Adipocyte (in vitro differentiated cells): ENCODE measurements around the gene NCAM1.

Experiments used
- DNase-seq: peaks from one replicate; pipeline ENCODE4 v3.0.0-alpha.2; 2015; ENCODE audit warnings: low read depth
- H3K27me3 ChIP-seq: replicated peaks from 2 replicates; pipeline ENCODE4 v1.7.0; 2013; ENCODE audit warnings: mild to moderate bottlenecking, low read length, moderate library complexity; ENCODE audit not compliant: control insufficient read depth, insufficient read depth
- H3K36me3 ChIP-seq: 2 replicates; pipeline ENCODE4 v1.7.0; 2013; ENCODE audit warnings: low read length, mild to moderate bottlenecking, moderate library complexity; ENCODE audit not compliant: control insufficient read depth, insufficient read depth, severe bottlenecking
- H3K4me1 ChIP-seq: 2 replicates; pipeline ENCODE4 v1.7.0; 2013; ENCODE audit warnings: mild to moderate bottlenecking, low read length, moderate library complexity; ENCODE audit not compliant: control insufficient read depth, insufficient read depth
- H3K4me3 ChIP-seq: 2 replicates; pipeline ENCODE4 v1.7.0; 2013; ENCODE audit warnings: mild to moderate bottlenecking, low read length, moderate library complexity
- H3K9ac ChIP-seq: 2 replicates; pipeline ENCODE4 v1.7.0; 2013; ENCODE audit warnings: mild to moderate bottlenecking, low read length, moderate library complexity
- H3K9me3 ChIP-seq: 2 replicates; pipeline ENCODE4 v1.7.0; 2013; ENCODE audit warnings: mild to moderate bottlenecking, low read length, moderate library complexity; ENCODE audit not compliant: control insufficient read depth

Gene NCAM1

GRCh38 chr11:113091481-113091780 is 130.2 kb downstream of the NCAM1 start:
- Histone ChIP-seq H3K4me3 (no peak overlapping the region), H3K36me3 (no peaks in the 10 kb centered on the region), H3K27me3 (no peaks in the 10 kb centered on the region), H3K9me3 (no peaks in the 10 kb centered on the region), H3K9ac (no peak overlapping the region), H3K4me1 (peaks cover 8% of the 10 kb centered on the region)
- no peak for DNase-seq

GRCh38 chr11:113096648-113097047 is 135.4 kb downstream of the NCAM1 start:
- H3K9me3 ChIP-seq: no peaks in the 10 kb centered on the region
- peaks cover 3% of the 10 kb centered on the region for H3K4me1 ChIP-seq
- DNase-seq: no peak
- H3K27me3 ChIP-seq: peaks cover 3% of the 10 kb centered on the region
- H3K9ac ChIP-seq: no peak overlapping the region
- H3K4me3 ChIP-seq: no peak overlapping the region
- no peaks in the 10 kb centered on the region for H3K36me3 ChIP-seq

GRCh38 chr11:113103932-113104690 is 142.9 kb downstream of the NCAM1 start:
- no peak overlapping the region for H3K9ac ChIP-seq
- no peak overlapping the region for H3K4me3 ChIP-seq
- DNase-seq: no peak
- no peaks in the 10 kb centered on the region for H3K4me1 ChIP-seq
- peaks cover 6% of the 10 kb centered on the region for H3K27me3 ChIP-seq
- H3K36me3 ChIP-seq: no peaks in the 10 kb centered on the region
- H3K9me3 ChIP-seq: no peaks in the 10 kb centered on the region

- Histone ChIP-seq H3K36me3 (no peaks in the 10 kb centered on the region), H3K27me3 (peaks cover 6% of the 10 kb centered on the region), H3K9me3 (no peaks in the 10 kb centered on the region), H3K4me1 (no peaks in the 10 kb centered on the region), H3K4me3 (no peak overlapping the region), H3K9ac (no peak overlapping the region)
- DNase-seq: no peak
These were observed 143.6 kb downstream of the NCAM1 start for GRCh38 chr11:113104691-113105251.

GRCh38 chr11:113105592-113105991 is 144.4 kb downstream of the NCAM1 start:
- H3K9ac ChIP-seq: no peak overlapping the region
- H3K4me3 ChIP-seq: no peak overlapping the region
- H3K4me1 ChIP-seq: no peaks in the 10 kb centered on the region
- H3K9me3 ChIP-seq: no peaks in the 10 kb centered on the region
- DNase-seq: no peak
- H3K36me3 ChIP-seq: no peaks in the 10 kb centered on the region
- H3K27me3 ChIP-seq: peaks cover 6% of the 10 kb centered on the region

DNA sequence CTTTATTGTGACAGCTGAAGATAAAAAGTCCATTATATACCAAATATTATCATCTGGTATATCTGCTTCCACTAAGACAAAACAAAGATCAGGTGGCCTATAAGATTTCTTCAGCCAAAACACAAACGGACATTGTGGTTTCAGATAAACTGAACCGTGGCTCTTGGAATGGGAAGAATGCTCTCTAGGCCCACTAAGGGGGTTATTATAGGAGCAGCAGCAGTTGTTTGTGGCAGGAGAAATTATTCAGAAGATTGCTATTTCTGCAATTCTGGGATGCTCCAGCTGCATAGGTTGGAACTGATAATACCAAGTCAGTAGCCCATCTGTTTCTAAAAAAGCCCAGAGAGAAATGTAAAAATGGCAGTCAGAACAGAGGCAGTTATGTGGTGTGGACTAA is 145.3 kb downstream of the NCAM1 start:
- H3K4me1 ChIP-seq: no peaks in the 10 kb centered on the region
- H3K9me3 ChIP-seq: no peaks in the 10 kb centered on the region

DNA sequence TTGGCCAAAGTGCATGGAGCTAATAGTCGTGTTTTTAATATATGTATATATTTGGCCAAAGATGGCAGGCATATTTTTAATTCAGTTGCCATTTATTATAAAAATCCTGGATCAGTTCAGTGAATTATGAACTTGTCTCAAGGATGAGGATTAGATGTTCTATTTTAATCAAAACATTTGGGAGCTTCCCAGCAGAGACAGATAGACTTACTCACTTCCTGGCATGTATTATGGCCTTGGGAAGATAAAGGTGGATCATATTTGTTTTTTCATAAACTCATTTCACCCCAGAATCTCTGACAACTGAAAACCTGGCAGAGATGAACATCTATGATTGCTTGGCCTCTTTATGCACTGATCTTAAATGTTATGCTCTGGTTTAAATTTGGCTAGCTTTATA is 148.8 kb downstream of the NCAM1 start:
- H3K9me3 ChIP-seq: no peaks in the 10 kb centered on the region
- H3K4me1 ChIP-seq: no peaks in the 10 kb centered on the region
- peaks cover 5% of the 10 kb centered on the region for H3K27me3 ChIP-seq
- H3K36me3 ChIP-seq: no peaks in the 10 kb centered on the region
- H3K9ac ChIP-seq: no peak overlapping the region
- no peak overlapping the region for H3K4me3 ChIP-seq
- no peak for DNase-seq

More for the DNA sequence above, 145.3 kb downstream of the NCAM1 start:
- Histone ChIP-seq H3K9ac (no peak overlapping the region), H3K4me3 (no peak overlapping the region), H3K36me3 (no peaks in the 10 kb centered on the region), H3K27me3 (peaks cover 6% of the 10 kb centered on the region)
- no peak for DNase-seq

GRCh38 chr11:113111156-113111555 is 149.9 kb downstream of the NCAM1 start:
- H3K9ac ChIP-seq: no peak overlapping the region
- H3K36me3 ChIP-seq: no peaks in the 10 kb centered on the region
- H3K4me1 ChIP-seq: no peaks in the 10 kb centered on the region

GRCh38 chr11:113112307-113112706 is 151.1 kb downstream of the NCAM1 start:
- H3K27me3 ChIP-seq: peaks cover 18% of the 10 kb centered on the region
- no peaks in the 10 kb centered on the region for H3K4me1 ChIP-seq
- no peaks in the 10 kb centered on the region for H3K9me3 ChIP-seq
- DNase-seq: no peak
- no peak overlapping the region for H3K9ac ChIP-seq
- H3K4me3 ChIP-seq: no peak overlapping the region
- H3K36me3 ChIP-seq: no peaks in the 10 kb centered on the region

More at GRCh38 chr11:113111156-113111555, 149.9 kb downstream of the NCAM1 start:
- no peak for DNase-seq
- no peak overlapping the region for H3K4me3 ChIP-seq
- H3K9me3 ChIP-seq: no peaks in the 10 kb centered on the region
- H3K27me3 ChIP-seq: peaks cover 14% of the 10 kb centered on the region

DNA sequence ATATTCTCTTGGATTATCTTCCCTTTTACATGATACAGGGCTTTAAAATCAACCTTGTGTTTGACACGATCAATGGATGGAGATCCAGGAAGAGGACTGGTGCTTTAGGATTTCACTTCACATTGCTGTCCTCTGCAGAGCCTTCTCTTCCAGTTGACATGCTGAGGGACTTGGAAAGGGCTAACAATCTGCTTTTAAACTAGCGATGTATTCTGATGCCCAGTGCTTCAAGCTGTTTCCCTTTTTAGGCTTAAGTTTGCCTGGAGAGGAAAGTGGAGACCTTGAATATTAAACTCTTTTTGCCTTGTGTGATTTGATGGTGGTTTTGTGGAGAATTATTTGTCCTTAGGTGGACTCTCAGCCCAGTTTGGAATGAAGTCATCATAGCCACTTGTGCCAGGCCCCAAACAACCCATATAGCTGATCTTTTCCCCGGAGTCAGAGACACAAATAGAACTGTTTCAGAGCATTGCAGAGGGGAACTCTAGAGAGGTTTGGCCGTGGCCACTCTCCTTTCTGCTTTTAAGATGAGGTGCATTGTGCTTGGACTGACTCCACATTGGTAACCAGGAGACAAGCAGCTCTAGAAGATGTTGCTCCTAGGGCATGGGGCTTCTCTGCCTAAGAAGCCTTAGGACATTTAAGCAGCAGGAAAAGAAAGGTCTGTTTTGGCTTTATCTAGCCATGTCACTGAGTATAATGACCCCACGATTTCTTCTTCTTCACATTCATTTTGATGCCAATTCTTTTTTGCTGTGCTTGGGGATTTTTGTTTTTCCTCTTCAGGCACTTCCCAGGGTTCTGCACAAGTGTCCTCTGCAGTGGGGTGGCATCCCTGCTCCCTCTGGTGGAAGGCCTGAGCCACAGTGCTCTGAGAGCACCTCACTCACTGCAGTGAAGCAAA is 152.8 kb downstream of the NCAM1 start:
- DNase-seq: peak; percentile 40
- no peaks in the 10 kb centered on the region for H3K9me3 ChIP-seq
- H3K4me3 ChIP-seq: no peak overlapping the region
- H3K27me3 ChIP-seq: peaks cover 18% of the 10 kb centered on the region
- no peak overlapping the region for H3K9ac ChIP-seq
- H3K36me3 ChIP-seq: no peaks in the 10 kb centered on the region
- no peaks in the 10 kb centered on the region for H3K4me1 ChIP-seq

DNA sequence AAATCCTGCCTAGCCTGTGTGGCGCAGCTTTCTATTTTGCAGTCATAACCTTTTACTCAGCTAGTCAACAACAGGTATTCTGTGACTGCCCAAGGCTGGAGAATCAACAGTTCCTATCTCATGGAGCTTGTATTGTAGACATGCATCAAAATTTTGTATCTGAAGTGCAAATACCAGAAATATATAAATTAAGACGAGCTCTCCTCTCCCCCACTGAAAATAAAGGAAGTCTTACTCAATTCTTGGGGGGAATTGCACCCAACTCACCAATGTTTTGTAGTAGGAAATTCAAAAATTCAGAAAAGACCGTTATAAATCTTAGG is 153.4 kb downstream of the NCAM1 start:
- peaks cover 18% of the 10 kb centered on the region for H3K27me3 ChIP-seq
- no peak overlapping the region for H3K4me3 ChIP-seq
- no peaks in the 10 kb centered on the region for H3K4me1 ChIP-seq
- no peaks in the 10 kb centered on the region for H3K9me3 ChIP-seq
- no peak for DNase-seq
- no peaks in the 10 kb centered on the region for H3K36me3 ChIP-seq
- no peak overlapping the region for H3K9ac ChIP-seq
